DND-41 (cell line): Measurements from ENCODE around the gene PRKAG2.

Experiments
- CTCF ChIP-seq: IDR thresholded peaks from 2 replicates; pipeline ENCODE4 v1.5.1; 2012; ENCODE audit warnings: borderline replicate concordance, low read length, moderate library complexity, mild to moderate bottlenecking; ENCODE audit not compliant: poor library complexity, severe bottlenecking; ENCODE audit errors: extremely low read depth
- EZH2 ChIP-seq: IDR thresholded peaks from 3 replicates; pipeline ENCODE4 v1.6.1; 2012; ENCODE audit warnings: borderline replicate concordance, low read depth, mild to moderate bottlenecking, moderate library complexity, low read length, inconsistent platforms; ENCODE audit not compliant: severe bottlenecking

- TF ChIP-seq CTCF (no peak), EZH2 (no peak)
Observed at GRCh38 chr7:151629713-151630272, 247.1 kb downstream of the PRKAG2 start.
